OCI-LY1 (cell line): ENCODE data around the gene IMMP2L.

ENCODE experiments used
- CTCF ChIP-seq: fragments of 200-600 bp; sonication (generic), shearing (Covaris generic); IDR thresholded peaks from 2 replicates; pipeline ENCODE4 v1.5.1; 2017; ENCODE audit warnings: mild to moderate bottlenecking, antibody characterized with exemption, low read length, moderate library complexity, mixed read lengths
- EZH2 ChIP-seq: fragments of 200-600 bp; sonication (generic), shearing (Covaris generic); IDR thresholded peaks from 2 replicates; pipeline ENCODE4 v1.8.0; 2017; ENCODE audit warnings: borderline replicate concordance, mixed run types, mild to moderate bottlenecking, antibody characterized with exemption, low read length, moderate library complexity, mixed read lengths

- TF ChIP-seq CTCF (no peak), EZH2 (no peak)
Observed at GRCh38 chr7:110803602-110804143, 758.6 kb downstream of the IMMP2L start.
